Astrocyte of the cerebellum (primary cell): ENCODE measurements around the gene NOTCH3.

ENCODE experiments used
- DNase-seq: peaks from one replicate; pipeline ENCODE4 v3.0.0-alpha.2; 2011; ENCODE audit warnings: low read depth
- H3K4me3 ChIP-seq: 2 replicates; pipeline ENCODE4 v1.5.1; 2011; ENCODE audit warnings: mild to moderate bottlenecking, low read depth, low read length, moderate library complexity
- CTCF ChIP-seq: IDR thresholded peaks from 2 replicates; pipeline ENCODE4 v1.5.1; 2012; ENCODE audit warnings: low read length, low read depth, moderate library complexity, mild to moderate bottlenecking; ENCODE audit errors: missing control alignments
- in situ Hi-C: cut with HindIII; loops from 2 replicates; pipeline ENCODE4 v1.10.0; 2017; ENCODE audit warnings: low sequenced_read_pairs

NOTCH3 gene

GRCh38 chr19:15114153-15114540, 86.6 kb downstream of the NOTCH3 start:
- DNase-seq: peak; percentile 5
- no peak for TF ChIP-seq CTCF
- in situ Hi-C loops: no loop called here
- H3K4me3 ChIP-seq: no peak overlapping the region

DNA sequence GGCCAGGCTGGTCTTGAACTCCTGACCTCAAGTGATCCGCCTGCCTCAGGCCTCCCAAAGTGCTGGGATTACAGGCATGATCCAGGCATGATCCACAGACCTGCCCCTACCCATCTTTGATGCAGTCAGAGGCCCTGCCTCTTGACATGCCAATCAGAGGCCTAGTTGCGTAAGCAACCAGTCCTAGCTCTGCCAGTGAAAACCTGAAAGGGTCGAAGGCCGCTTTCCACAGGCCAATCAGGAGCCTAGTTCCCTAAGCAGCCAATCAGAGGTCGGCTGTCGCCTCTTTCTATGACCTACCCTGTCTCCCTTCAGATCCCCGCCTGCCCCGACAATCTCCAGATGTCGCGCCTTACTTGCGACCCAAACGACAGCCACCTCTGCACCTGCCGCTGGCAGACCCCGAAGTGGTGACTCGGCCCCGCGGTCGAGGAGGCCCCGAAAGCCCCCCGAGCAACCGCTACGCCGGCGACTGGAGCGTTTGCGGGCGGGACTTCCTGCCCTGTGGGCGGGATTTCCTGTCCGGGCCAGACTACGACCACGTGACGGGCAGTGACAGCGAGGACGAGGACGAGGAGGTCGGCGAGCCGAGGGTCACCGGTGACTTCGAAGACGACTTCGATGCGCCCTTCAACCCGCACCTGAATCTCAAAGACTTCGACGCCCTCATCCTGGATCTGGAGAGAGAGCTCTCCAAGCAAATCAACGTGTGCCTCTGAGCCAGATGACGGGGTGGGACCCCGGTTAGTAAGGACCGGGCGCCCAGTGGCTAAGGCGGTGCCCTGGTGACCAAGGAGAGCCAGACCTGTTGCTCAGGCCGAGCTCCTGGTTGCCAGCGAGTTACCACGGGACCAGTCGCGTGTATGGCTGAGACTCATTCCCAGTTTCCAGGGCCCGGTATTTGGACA, 87.3 kb downstream of the NOTCH3 start:
- no peak for DNase-seq
- no peak overlapping the region for H3K4me3 ChIP-seq
- TF ChIP-seq CTCF: no peak
- in situ Hi-C loops: no loop called here

DNA sequence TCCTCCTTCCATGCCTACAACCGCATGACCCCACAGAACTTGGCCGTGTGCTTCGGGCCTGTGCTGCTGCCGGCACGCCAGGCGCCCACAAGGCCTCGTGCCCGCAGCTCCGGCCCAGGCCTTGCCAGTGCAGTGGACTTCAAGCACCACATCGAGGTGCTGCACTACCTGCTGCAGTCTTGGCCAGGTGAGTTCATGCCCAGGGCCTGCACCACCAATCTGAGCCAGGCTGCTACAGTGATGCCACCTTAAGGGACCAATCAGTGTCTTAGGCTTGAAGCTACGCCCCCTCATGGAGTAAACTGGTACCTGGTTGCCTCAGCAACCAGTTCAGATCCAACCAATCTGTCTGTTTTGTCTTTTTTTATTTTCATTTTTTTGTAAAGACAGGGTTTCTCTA, 88.4 kb downstream of the NOTCH3 start:
- H3K4me3 ChIP-seq: no peak overlapping the region
- no peak for DNase-seq
- TF ChIP-seq CTCF: peak; percentile 6
- in situ Hi-C loops: no loop called here

- in situ Hi-C loops: no loop called here
- TF ChIP-seq CTCF: no peak
- DNase-seq: no peak
- H3K4me3 ChIP-seq: no peak overlapping the region
Measured at GRCh38 chr19:15111758-15112157, 89.0 kb downstream of the NOTCH3 start.

DNA sequence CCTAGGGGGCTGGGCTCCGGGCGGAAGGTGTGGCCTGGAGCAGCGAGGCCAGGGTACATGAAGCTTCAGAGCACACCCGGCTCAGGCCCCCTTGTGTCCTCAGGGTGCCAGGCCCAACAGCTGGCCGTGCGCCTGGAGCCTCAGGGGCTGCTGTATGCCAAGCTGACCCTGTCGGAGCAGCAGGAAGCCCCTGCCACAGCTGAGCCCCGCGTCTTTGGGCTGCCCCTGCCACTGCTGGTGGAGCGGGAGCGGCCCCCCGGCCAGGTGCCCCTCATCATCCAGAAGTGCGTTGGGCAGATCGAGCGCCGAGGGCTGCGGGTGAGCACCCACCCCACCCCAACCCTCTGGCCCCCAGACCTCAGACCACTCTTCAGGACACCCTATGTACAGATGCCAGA, 90.4 kb downstream of the NOTCH3 start:
- H3K4me3 ChIP-seq: no peak overlapping the region
- TF ChIP-seq CTCF: no peak
- DNase-seq: no peak
- in situ Hi-C loops: no loop called here

- in situ Hi-C loops: no loop called here
- TF ChIP-seq CTCF: no peak
- no peak for DNase-seq
- no peak overlapping the region for H3K4me3 ChIP-seq
Measured at GRCh38 chr19:15109768-15110417, 90.9 kb downstream of the NOTCH3 start.
